K562 (cell line): Measurements from ENCODE around the gene ABHD16B. TPM values are rescaled to one million over a fixed set of nuclear protein-coding genes. Genes with fewer than 3 reads are reported as not detected.

Source experiments
- polyA plus RNA-seq, 8 experiments: library from polyadenylated mRNA; depleted of rRNA in 4 of 8; stranded (reverse) in 5 of 8; unstranded in 3 of 8; fragments of >200 nt; fragmentation: Nextera tagmentation in 2 of 8; fragmentation: Illumina TruSeq in 1 of 8; extraction: Ambion mirVana in 2 of 8; extraction: Trizol in 1 of 8; gene quantifications; 2 replicates each; pipeline versions ENCODE4 v1.2.1 to v1.2.3, GENCODE V29; 2011 to 2014; ENCODE audit warnings: inconsistent platforms in 1 of 8, missing spikeins in 1 of 8
- small RNA-seq: library from RNA; depleted of rRNA; stranded (forward); fragments of <200 nt; gene quantifications from one replicate; pipeline ENCODE3, GENCODE V24; 2014
- total RNA-seq, 7 experiments: library from RNA; depleted of rRNA in 6 of 7; stranded (reverse); fragments of >200 nt in 6 of 7; fragmentation: Illumina TruSeq in 2 of 7; extraction: Trizol in 2 of 7; gene quantifications; 2 replicates each; pipeline versions ENCODE4 v1.2.1 to v1.2.3, GENCODE V29; 2011 to 2021; ENCODE audit warnings: low replicate concordance in 1 of 7

The ABHD16B gene
- total and polyA plus RNA-seq, 9 of the 15 experiments (the other 6 are each of a cell fraction or from before 2014, with no cell fraction given) = not detected

Small RNA genes lying within 50 kb of the gene (small RNA-seq; reads per million reads assigned to genes)
- gene RNU1-134P = 0.18 reads per million

Other genes with a start within 250 kb of the ABHD16B start
Only the 7 nearest of the 22 such genes appear.
- gene ZBTB46, start 30.2 kb upstream of the ABHD16B start, total RNA-seq (2014; rRNA removed) = 2.2 and 2.6 TPM in 2 replicates
- gene ZBTB46, start 30.2 kb upstream of the ABHD16B start, total RNA-seq (2014; rRNA removed; fragmentation: Illumina TruSeq; extraction: Trizol) = 0.38 and 0.40 TPM in 2 replicates
- 2.3 TPM in 2 replicates for gene ZBTB46, start 30.2 kb upstream of the ABHD16B start, total RNA-seq (2015; rRNA removed; fragmentation: Illumina TruSeq; extraction: Trizol)
- gene ZBTB46, start 30.2 kb upstream of the ABHD16B start, total RNA-seq (2021) = 4.1 and 4.6 TPM in 2 replicates
- gene ZBTB46, start 30.2 kb upstream of the ABHD16B start, polyA plus RNA-seq (2011; rRNA removed) = 1.1 and 1.7 TPM in 2 replicates
- gene ZBTB46, start 30.2 kb upstream of the ABHD16B start, polyA plus RNA-seq (2014; fragmentation: Illumina TruSeq; extraction: Trizol) = 0.39 and 1.1 TPM in 2 replicates
- gene ZBTB46, start 30.2 kb upstream of the ABHD16B start, polyA plus RNA-seq (2014; fragmentation: Nextera tagmentation; extraction: Ambion mirVana) = under 1 TPM; 0.29 to 0.58 TPM
- gene ZBTB46, start 30.2 kb upstream of the ABHD16B start, polyA plus RNA-seq (2014; rRNA removed) = 1.3 and 2.0 TPM in 2 replicates
- gene TPD52L2, start 3.8 kb downstream of the ABHD16B start, total RNA-seq (2014; rRNA removed) = 54.7 and 69.8 TPM in 2 replicates
- 60.6 and 66.7 TPM in 2 replicates for gene TPD52L2, start 3.8 kb downstream of the ABHD16B start, total RNA-seq (2014; rRNA removed; fragmentation: Illumina TruSeq; extraction: Trizol)
- 74.6 and 76.2 TPM in 2 replicates for gene TPD52L2, start 3.8 kb downstream of the ABHD16B start, total RNA-seq (2015; rRNA removed; fragmentation: Illumina TruSeq; extraction: Trizol)
- 94.2 and 95.4 TPM in 2 replicates for gene TPD52L2, start 3.8 kb downstream of the ABHD16B start, total RNA-seq (2021)
- 97.8 and 117 TPM in 2 replicates for gene TPD52L2, start 3.8 kb downstream of the ABHD16B start, polyA plus RNA-seq (2011; rRNA removed)
- gene TPD52L2, start 3.8 kb downstream of the ABHD16B start, polyA plus RNA-seq (2014; fragmentation: Illumina TruSeq; extraction: Trizol) = 112 and 115 TPM in 2 replicates
- 1 to 10 TPM; 1.9 to 9.3 TPM for gene TPD52L2, start 3.8 kb downstream of the ABHD16B start, polyA plus RNA-seq (2014; fragmentation: Nextera tagmentation; extraction: Ambion mirVana)
- gene TPD52L2, start 3.8 kb downstream of the ABHD16B start, polyA plus RNA-seq (2014; rRNA removed) = 98.5 and 99.5 TPM in 2 replicates
- 31.3 and 41.1 TPM in 2 replicates for gene DNAJC5, start 33.6 kb downstream of the ABHD16B start, total RNA-seq (2014; rRNA removed)
- gene DNAJC5, start 33.6 kb downstream of the ABHD16B start, total RNA-seq (2014; rRNA removed; fragmentation: Illumina TruSeq; extraction: Trizol) = 10.3 and 13.4 TPM in 2 replicates
- 28.4 and 29.5 TPM in 2 replicates for gene DNAJC5, start 33.6 kb downstream of the ABHD16B start, total RNA-seq (2015; rRNA removed; fragmentation: Illumina TruSeq; extraction: Trizol)
- 42.3 and 42.8 TPM in 2 replicates for gene DNAJC5, start 33.6 kb downstream of the ABHD16B start, total RNA-seq (2021)
- gene DNAJC5, start 33.6 kb downstream of the ABHD16B start, polyA plus RNA-seq (2011; rRNA removed) = 22.4 and 23.4 TPM in 2 replicates
- gene DNAJC5, start 33.6 kb downstream of the ABHD16B start, polyA plus RNA-seq (2014; fragmentation: Illumina TruSeq; extraction: Trizol) = 21.8 and 27.2 TPM in 2 replicates
- gene DNAJC5, start 33.6 kb downstream of the ABHD16B start, polyA plus RNA-seq (2014; fragmentation: Nextera tagmentation; extraction: Ambion mirVana) = under 1 TPM; 0.95 to 0.99 TPM
- gene DNAJC5, start 33.6 kb downstream of the ABHD16B start, polyA plus RNA-seq (2014; rRNA removed) = 25.5 and 26.3 TPM in 2 replicates
- gene UCKL1, start 94.9 kb downstream of the ABHD16B start, total RNA-seq (2014; rRNA removed) = 28.5 and 36.8 TPM in 2 replicates
- gene UCKL1, start 94.9 kb downstream of the ABHD16B start, total RNA-seq (2014; rRNA removed; fragmentation: Illumina TruSeq; extraction: Trizol) = 7.9 and 10.8 TPM in 2 replicates
- gene UCKL1, start 94.9 kb downstream of the ABHD16B start, total RNA-seq (2015; rRNA removed; fragmentation: Illumina TruSeq; extraction: Trizol) = 21.5 and 24.1 TPM in 2 replicates
- gene UCKL1, start 94.9 kb downstream of the ABHD16B start, total RNA-seq (2021) = 46.1 and 52.8 TPM in 2 replicates
- 26.9 and 40.4 TPM in 2 replicates for gene UCKL1, start 94.9 kb downstream of the ABHD16B start, polyA plus RNA-seq (2011; rRNA removed)
- 24.2 and 36.6 TPM in 2 replicates for gene UCKL1, start 94.9 kb downstream of the ABHD16B start, polyA plus RNA-seq (2014; fragmentation: Illumina TruSeq; extraction: Trizol)
- gene UCKL1, start 94.9 kb downstream of the ABHD16B start, polyA plus RNA-seq (2014; fragmentation: Nextera tagmentation; extraction: Ambion mirVana) = 1 to 10 TPM; 3.1 to 6.6 TPM
- 49.0 and 57.1 TPM in 2 replicates for gene UCKL1, start 94.9 kb downstream of the ABHD16B start, polyA plus RNA-seq (2014; rRNA removed)
- 13.5 and 17.2 TPM in 2 replicates for gene ZNF512B, start 108.4 kb downstream of the ABHD16B start, total RNA-seq (2014; rRNA removed)
- 3.2 and 3.8 TPM in 2 replicates for gene ZNF512B, start 108.4 kb downstream of the ABHD16B start, total RNA-seq (2014; rRNA removed; fragmentation: Illumina TruSeq; extraction: Trizol)
- gene ZNF512B, start 108.4 kb downstream of the ABHD16B start, total RNA-seq (2015; rRNA removed; fragmentation: Illumina TruSeq; extraction: Trizol) = 11.2 and 11.3 TPM in 2 replicates
- 24.9 and 27.8 TPM in 2 replicates for gene ZNF512B, start 108.4 kb downstream of the ABHD16B start, total RNA-seq (2021)
- gene ZNF512B, start 108.4 kb downstream of the ABHD16B start, polyA plus RNA-seq (2011; rRNA removed) = 3.9 and 4.2 TPM in 2 replicates
- 8.2 and 14.9 TPM in 2 replicates for gene ZNF512B, start 108.4 kb downstream of the ABHD16B start, polyA plus RNA-seq (2014; fragmentation: Illumina TruSeq; extraction: Trizol)
- under 1 TPM; 0.01 to 0.03 TPM for gene ZNF512B, start 108.4 kb downstream of the ABHD16B start, polyA plus RNA-seq (2014; fragmentation: Nextera tagmentation; extraction: Ambion mirVana)
- gene ZNF512B, start 108.4 kb downstream of the ABHD16B start, polyA plus RNA-seq (2014; rRNA removed) = 13.0 and 16.5 TPM in 2 replicates
- 4.8 and 9.8 TPM in 2 replicates for gene SAMD10, start 118.1 kb downstream of the ABHD16B start, total RNA-seq (2014; rRNA removed)
- gene SAMD10, start 118.1 kb downstream of the ABHD16B start, total RNA-seq (2014; rRNA removed; fragmentation: Illumina TruSeq; extraction: Trizol) = 0.95 and 1.1 TPM in 2 replicates
- 3.5 and 4.8 TPM in 2 replicates for gene SAMD10, start 118.1 kb downstream of the ABHD16B start, total RNA-seq (2015; rRNA removed; fragmentation: Illumina TruSeq; extraction: Trizol)
- gene SAMD10, start 118.1 kb downstream of the ABHD16B start, total RNA-seq (2021) = 12.1 and 15.2 TPM in 2 replicates
- gene SAMD10, start 118.1 kb downstream of the ABHD16B start, polyA plus RNA-seq (2011; rRNA removed) = 3.9 and 6.8 TPM in 2 replicates
- gene SAMD10, start 118.1 kb downstream of the ABHD16B start, polyA plus RNA-seq (2014; fragmentation: Illumina TruSeq; extraction: Trizol) = 6.0 and 9.6 TPM in 2 replicates
- under 1 TPM; 0.37 to 0.52 TPM for gene SAMD10, start 118.1 kb downstream of the ABHD16B start, polyA plus RNA-seq (2014; fragmentation: Nextera tagmentation; extraction: Ambion mirVana)
- gene SAMD10, start 118.1 kb downstream of the ABHD16B start, polyA plus RNA-seq (2014; rRNA removed) = 11.4 and 12.4 TPM in 2 replicates
- gene PRPF6, start 119.6 kb downstream of the ABHD16B start, total RNA-seq (2014; rRNA removed) = 59.9 and 65.9 TPM in 2 replicates
- gene PRPF6, start 119.6 kb downstream of the ABHD16B start, total RNA-seq (2014; rRNA removed; fragmentation: Illumina TruSeq; extraction: Trizol) = 37.1 and 45.0 TPM in 2 replicates
- gene PRPF6, start 119.6 kb downstream of the ABHD16B start, total RNA-seq (2015; rRNA removed; fragmentation: Illumina TruSeq; extraction: Trizol) = 69.1 and 70.2 TPM in 2 replicates
- 79.5 and 83.2 TPM in 2 replicates for gene PRPF6, start 119.6 kb downstream of the ABHD16B start, total RNA-seq (2021)
- gene PRPF6, start 119.6 kb downstream of the ABHD16B start, polyA plus RNA-seq (2011; rRNA removed) = 31.9 and 38.8 TPM in 2 replicates
- 65.2 and 68.2 TPM in 2 replicates for gene PRPF6, start 119.6 kb downstream of the ABHD16B start, polyA plus RNA-seq (2014; fragmentation: Illumina TruSeq; extraction: Trizol)
- gene PRPF6, start 119.6 kb downstream of the ABHD16B start, polyA plus RNA-seq (2014; fragmentation: Nextera tagmentation; extraction: Ambion mirVana) = 1 to 10 TPM; 4.2 to 4.3 TPM
- 53.9 and 60.5 TPM in 2 replicates for gene PRPF6, start 119.6 kb downstream of the ABHD16B start, polyA plus RNA-seq (2014; rRNA removed)